HG03432 (cell line): Measurements from ENCODE around the gene OXER1.

Source experiments
- ATAC-seq: cut with Tn5 transposase; IDR thresholded peaks from one replicate; pipeline ENCODE4 v1.9.1; 2021; ENCODE audit warnings: mild to moderate bottlenecking, moderate library complexity; ENCODE audit not compliant: unreplicated experiment

OXER1 gene

DNA sequence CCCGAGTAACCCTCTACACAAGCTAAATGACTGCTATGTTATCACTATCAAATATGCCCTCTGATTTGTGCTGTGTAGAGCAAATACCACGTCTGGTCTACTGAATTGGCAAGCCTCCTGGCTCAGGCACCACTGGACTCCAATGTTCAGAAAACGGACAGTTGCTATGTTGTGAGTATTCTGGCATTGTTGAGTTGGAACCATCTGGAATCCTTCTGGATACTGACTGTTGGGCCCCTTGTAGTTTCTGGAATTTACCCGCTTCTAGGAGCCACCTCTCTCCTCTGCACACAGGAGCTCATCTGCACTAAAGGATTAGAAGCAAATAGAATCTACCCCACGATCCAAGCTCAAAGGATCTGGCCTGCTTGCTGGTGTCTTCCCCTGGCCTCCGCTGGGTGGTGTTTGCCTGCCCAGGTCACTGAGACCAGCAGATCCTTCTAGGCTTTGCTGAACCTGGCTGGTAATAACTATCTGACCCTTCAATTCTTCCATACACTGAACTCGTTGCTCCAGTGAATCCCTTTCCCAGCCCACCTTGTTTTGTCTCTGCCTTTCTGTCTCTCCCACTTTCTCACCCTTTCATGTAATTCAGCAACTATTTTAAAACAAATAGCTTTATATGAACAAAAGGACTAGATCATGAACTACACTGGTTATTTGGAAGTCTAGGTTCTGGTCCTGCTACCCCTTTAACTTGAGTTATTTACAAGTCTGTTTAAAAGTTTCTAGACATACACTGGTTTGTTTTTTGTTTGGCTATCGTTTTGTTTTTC is 30.5 kb upstream of the OXER1 start:
- ATAC-seq = no peak

DNA sequence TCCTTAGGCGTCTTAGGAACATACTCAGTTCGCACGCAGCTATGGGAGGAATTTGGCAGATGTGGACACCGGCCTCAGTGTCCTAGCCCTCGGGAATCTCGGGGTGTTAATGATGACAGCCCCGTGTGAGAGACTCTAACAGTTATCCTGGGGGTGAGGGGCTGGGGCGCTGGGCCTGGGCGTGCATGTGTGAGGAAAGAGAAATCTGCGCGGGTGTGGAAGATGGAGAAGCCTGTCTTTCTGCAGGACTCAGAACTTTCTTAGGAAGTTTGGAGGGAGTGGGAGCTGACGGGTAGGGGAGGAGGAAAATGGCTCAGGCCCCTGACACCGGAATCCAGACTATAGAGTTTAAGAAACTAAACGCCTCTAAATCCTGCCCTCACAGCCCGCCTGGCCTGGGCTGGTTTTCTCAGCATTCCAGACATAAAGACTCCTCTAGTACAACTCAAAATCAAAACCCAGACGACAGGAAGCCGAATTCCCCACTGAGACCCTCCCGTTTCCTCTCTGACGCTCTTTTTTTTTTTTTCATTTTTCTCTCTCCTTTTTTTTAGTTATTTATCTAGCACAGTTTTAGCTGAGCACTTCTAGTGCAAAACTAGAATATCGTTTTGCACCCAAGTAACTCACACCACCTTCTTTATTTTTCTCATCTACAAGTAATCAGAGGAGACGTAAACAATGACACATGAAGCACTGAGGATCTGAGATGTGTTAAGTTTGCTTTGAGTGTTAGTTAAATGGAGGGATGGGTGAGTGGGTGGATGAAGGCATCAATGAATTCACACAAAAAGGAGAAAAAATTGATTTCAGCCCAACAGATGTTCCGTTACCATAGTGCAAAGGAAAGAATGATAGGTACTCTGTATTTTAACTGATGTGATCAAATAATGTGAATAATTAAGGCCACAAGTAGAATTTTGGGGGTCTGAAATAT is 29.7 kb upstream of the OXER1 start:
- ATAC-seq = peak; percentile 1

DNA sequence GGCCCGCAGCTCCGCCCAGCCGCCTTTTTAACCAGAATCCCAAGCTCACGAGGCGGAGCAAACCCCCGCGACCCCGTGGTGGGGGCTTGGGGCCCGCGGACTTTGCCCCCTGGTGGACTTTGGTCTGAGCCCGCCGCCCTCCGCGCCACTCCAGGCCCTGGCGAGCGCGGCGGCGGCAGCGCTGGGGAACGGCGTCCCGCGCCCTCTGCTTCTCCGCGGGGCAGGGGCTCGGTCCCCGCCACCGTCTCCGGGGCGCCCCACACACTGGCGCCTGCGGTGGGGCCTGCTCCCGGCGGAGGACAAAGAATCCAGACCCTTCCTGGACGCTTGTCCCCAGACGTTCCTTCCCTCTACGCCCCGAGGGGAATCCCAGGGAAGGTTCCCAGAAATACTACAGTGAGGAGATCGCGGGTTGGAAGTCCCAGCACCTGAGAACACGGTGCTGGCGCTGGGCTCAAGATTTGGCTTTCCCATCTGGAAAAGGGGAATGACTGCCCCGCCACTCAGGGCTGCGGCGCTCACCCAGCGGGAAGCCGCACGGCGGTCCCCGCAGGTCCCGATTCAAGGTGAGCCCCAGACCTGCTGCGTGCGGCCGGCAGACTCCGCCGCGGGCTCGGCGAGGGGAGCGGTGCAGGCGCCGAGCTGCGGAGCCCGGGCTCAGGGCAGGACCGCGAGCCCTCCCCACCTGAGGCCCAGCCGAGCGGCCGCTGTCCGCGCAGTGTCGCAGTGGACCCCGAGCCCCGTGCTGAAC is 28.8 kb upstream of the OXER1 start, which contains the start of gene HAAO:
HAAO (minus strand) TSS at position 1 of the 751 bp plus-strand sequence. CDS start 47 bp downstream, outside the sequence.
- ATAC-seq = peak; percentile 38

DNA sequence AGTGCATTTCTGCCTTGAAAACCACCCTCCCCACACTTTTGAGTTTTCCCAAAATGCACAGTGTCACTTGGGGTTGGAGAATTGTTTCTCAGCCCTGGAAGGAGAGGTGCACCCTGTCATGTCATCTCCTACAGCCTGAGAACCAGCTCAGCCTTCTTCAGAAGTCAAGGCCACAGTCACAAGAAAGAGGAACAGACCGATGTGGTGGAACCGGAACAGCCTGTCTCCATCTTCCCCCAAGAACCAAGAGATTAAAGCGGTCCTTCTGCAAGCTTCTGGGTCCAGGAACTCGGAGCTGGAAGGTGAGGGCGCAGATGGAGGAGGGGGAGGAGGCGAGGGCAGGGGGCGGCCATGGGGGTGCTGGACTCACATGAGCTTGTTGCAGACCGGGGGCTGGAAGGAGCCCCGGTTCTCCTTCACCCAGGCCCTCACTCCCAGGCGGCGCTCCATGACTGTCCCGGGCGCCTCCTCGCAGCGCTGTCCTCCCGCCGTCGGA is 28.2 kb upstream of the OXER1 start:
- peak; percentile 34 for ATAC-seq

DNA sequence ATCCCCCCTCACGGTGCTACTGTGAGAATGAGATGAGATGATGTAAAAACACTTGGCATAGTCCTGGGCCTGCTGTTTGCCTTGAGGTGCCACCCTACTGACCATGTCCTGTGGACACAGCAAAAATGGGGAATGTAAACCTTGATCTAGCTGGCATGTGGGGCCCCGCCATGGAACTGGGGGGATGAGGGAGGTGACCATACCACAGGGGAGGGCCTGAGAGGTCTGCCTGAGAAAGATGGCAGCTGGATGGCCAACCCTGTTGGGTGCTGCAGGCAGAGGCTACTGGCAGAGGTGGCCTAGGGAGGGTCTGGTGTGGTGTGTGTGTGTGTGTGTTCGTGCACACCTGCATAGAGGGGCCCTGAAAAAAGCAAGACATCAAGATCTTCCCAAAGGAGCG is 27.7 kb upstream of the OXER1 start:
- no peak for ATAC-seq

DNA sequence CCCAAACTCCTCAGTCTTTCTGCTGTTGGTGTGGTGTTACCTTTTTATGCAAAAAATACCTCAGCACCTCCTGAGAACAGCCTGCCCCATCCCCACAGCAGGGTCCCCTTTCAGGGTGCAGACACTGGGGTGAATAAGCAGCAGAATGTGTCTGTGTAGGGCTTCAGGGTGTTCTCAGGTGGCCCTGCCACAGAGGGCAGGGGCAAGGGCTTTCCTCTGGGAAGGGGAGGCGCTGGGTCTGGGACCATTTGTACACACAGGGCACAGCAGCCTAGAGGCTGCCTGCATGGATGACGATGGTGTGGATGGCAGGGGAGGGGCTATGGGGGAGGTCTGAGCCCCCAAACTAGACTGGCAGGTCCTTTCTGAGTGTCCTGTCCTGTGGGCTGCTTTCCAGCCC is 25.8 kb upstream of the OXER1 start:
- no peak for ATAC-seq

DNA sequence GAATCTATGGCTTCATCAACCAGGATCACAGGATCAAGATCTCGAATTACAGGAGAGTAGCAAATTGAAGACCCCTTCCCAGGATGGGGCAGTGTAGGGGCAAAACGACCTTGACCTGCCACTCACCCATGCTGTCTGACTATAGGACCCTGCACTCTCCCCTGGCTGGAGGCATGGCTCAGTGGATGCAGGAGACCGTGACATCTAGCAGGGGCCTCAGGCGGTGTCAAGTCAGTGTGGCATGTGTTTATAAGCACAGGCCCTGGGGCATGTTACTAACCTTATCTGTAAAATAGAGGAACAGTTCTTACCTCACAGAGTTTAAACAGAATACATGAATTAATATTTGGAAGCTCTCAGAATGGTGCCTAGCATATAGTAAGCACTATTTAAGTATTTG is 24.9 kb upstream of the OXER1 start:
- no peak for ATAC-seq

DNA sequence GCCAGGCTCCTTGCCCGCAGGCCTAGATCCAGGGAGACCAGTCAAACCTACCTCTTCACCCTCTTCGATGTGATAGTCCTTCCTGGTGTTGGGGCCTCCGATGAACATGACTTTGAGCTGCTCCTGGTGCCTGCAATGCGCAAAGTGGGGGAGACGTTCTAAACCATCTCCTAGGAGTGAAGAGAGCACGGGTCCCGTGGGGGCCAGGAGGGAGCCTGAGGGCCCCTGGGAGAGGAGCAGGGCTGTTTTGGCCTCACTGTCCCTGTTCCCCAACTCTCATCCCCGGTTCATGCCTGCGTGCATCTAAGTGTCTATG is 24.5 kb upstream of the OXER1 start:
- no peak for ATAC-seq

DNA sequence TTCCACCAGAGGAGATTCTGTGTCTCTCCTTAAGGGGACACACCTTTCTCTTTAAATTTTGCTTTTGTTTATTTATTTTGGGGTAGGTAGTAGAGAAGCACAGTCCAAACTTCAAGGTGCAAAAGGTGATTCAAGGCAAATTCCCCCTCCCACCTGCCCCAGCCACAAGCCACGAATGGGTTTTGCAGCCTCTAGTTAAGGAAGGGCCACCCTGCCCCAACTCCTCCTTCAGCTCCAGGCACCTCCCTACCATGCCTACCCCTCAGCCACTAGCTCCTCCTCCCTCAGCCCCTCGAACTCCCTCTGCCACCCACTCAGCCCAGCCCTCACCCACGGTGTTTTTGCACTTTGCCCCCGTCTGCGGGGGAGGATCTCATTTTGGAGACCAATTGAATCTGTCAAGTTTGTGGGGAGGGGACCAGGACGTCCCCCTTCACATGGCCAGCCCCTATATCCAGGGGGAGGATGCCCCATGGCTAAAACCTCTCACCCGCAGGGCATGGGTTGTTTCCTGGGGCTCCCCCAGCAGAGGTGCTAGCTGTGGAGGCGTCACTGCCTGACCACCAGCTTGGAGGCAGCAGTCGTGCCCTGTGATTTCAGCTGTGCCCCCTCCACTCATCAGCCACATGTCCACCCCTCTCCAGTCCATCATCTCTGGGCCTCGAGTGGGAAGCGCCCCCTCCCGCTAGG is 24.0 kb upstream of the OXER1 start:
- no peak for ATAC-seq

DNA sequence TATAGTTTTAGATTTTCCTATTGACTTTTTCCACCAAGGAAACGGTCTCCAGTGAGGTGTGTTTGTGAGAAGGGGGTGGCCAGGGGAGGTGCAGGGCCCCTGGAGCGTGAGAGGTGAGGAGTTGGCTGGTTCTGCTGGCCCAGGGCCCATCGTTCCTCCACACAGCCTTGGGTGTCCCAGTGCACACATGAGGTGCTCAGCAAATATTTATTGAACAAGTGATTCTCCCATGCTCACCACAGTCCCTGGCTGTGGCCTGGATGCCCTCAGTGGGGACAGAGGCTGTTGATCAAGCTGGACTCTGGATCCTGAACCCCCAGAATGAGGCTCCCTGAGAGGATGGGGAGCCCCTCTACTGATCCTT is 23.5 kb upstream of the OXER1 start:
- no peak for ATAC-seq

DNA sequence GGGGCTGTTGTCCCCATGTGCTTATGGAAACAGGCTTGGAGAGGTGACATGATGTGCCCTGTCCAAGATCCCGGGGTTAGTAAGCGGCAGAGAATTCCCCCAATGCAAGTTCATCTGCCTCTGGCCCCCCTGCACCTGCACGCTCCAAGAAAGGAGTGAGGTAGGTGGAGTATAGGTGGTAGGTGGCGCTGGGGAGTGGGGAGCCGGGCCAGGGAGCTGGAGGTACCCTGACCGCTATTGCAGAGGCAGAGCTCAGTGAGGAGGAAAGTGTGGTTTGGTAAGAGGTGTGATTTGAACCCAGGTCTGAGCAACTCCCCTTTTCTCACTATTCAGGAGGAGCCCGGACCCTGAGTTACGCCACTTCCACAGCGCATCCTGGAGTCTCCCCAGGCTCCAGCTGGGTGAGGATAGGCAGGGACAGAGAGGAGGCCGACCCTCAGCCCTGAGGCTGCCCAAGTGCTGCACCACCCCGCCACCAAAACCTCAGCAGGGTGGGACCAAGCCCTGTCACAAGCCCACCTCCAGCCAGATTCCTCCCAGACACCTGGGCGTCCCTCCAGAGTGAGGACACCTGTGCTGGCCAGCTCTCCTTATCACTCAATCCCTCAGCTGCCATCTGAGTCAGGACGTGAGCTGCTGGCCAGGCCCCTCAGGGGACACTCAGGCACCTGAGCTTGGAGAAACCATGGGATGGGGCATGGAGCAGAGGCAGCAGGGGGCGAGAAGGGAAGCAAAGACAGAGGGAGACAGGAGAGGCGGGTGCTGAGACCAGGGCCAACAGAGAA is 22.8 kb upstream of the OXER1 start:
- no peak for ATAC-seq

DNA sequence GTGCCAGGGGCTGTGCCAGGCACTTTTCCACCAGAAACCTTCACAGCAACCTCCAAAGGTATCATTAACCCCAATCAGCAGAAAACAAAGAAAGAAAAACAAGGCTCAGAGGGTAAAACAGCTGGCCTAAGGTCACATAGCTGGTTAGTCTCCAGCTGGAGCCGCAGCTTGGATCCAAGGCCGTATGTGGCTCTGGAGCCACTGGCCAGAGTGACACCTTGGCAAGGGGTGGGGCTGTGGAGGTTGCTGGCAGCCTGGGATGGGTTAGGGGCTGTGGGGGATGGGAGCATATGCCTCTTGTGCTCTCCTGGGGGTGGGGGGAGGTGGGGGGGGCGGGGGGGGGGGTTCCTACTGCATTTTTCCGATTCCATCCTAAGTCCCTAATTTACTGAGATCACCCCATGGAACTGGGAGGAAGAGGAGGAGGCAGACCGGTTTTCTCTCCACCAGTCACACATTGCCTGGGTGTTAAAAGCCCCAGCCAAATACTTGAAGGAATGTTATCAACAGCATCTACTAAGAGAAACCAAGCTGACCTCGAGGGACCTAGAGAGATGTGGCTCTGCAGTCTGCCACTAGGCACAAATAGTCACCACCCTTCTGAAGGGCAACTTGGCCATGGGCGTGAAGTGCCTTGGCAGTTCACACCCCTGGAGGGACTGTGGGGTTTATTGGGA is 20.4 kb upstream of the OXER1 start:
- no peak for ATAC-seq

DNA sequence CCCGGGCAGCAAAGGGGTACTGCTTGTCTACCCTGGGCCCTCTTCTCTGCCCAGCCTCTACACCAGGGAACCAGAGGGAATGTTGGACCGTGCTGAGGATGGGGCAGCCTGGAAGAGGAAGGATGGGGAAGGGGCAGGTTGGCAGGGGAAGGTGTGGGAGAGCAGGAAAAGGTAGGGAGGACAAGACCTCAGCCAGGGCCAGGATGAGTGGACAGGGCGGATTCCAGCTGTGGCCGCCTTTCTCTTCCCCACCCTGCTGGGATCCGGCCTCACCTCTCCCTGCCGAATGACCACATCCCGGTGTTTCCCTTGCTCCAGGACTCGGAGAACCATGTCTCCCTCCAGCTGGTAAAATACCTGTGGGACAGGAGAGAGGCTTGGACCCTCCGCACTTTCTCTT is 19.6 kb upstream of the OXER1 start:
- ATAC-seq = no peak

DNA sequence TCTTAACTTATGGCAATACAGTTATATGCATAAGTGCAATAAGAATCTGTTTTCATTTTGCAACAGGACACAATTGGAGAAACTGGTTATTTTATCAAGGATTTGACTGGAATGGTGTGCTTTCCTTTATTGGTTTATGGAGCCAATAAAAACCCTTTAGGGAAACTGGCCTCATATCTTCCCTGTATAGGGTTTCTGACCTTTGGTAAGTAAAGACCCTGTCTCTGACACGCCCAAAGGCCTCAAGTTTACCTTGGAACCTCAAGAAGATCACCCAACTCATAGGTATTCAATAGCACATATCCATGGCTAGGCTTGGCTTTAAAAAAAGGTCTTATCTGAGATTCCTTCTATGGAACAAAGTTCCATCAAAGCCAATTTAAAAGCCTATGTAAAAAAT is 17.2 kb upstream of the OXER1 start:
- no peak for ATAC-seq

DNA sequence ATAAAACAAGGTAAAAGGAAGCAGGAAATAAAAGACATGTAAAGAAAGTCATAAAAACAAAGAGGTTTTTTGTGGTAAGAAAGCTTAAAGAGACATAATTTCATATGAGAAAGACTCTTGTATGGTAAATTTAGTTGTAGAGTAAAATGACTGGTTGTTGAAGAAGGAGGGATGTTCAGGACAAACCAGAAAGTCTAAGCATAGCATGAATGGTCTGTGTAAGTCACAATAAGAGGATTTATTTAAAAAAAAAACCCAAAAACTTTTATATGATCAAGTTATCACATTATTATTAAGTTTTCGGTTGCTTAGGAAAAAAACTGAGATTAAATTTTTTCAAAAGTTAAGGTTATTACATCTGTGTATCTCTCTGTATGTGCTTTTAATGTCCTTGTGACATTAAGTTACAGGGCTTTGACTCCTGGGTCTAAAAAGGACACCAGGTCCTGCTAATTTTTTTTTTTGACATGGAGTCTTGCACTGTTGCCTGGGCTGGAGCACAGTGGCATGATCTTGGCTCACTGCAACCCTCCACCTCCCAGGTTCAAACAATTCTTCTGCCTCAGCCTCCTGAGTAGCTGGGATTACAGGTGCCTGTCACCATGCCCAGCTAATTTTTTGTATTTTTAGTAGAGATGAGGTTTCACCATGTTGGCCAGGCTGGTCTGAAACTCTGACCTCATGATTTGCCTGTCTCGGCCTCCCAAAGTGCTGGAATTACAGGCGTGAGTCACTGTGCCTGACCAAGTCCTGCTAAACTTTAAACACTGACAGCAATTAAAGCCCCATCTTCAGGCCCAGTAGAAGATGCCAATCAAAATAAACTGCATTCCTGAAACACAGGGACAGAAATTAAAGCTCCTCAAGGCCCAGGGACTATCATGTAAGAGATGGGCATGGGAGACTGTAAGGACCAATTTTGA is 14.2 kb upstream of the OXER1 start:
- ATAC-seq = no peak

DNA sequence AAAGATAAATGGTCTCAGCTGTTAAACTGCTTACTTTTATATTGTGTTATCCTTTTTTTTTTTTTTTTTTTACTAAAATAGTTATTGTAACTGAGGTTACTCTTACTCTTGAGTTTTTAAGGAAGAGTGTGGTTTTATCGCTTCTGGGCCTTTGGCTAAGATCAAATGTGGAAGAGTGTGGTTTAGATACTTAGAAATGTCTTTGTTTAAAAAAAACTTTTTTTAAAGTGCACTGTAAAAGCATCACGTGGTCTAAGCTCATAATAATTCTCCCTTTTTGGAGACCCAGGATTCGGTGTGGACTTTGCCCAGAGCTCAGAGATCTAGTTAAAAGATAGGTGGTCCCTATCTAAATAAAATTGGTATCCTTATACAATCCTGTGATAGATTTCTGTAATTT is 11.9 kb upstream of the OXER1 start:
- ATAC-seq = no peak

DNA sequence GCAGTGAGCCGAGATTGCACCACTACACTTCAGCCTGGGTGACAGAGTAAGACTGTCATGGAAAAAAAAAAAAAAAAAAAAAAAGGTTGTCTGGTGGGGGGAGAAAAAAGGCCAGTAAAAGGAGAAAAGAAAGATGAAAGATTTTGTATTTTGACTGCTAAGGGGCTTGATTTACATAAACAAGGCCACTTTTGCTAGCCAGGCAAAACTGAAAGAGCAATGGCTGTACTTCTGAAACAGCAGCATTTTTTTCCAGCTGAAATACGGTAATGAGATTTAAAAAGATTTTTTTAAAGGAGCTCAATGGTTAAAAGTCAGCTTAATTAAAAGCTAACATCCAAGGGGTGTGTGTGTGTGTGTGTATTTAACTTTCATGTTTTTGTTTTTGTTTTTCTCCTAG is 11.3 kb upstream of the OXER1 start:
- no peak for ATAC-seq

DNA sequence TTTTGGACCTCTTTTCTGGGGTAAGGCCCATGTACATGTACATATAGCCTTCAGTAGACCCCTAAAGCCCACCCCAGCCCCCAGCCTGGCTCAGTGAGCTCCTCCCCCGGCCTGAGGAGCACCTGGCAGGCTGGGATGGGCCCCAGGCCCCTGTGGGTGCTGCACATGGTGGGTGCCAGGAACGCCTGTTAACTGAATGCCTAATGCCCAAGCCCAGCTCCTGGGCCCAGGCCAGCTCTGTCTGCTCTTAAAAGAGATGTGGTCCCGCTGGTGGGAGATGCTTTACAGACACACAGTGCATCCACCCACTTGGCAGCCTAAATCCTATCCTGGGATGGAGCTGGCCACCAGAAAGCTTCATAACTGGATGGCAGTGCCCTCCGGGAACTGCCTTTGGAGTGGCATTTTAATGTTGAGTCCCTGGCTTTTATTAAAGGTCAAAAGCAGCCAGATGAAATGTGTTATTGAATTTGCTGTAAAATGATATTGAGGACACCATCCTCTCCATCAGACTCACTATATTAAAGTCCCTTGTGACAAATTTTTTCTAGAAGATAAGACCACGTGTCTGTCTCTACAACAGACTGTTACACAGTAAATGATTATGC is 7.7 kb upstream of the OXER1 start:
- ATAC-seq = no peak
